ENCODE results near the gene NME3.

NME3 gene

GRCh38 chr16:1768061-1768766, 3.1 kb downstream of the NME3 start:
- Histone ChIP-seq H2BK15ac (ENCODE audit: low read length) (no peak overlapping the region), H3K27me3 (ENCODE audit: control insufficient read depth in 3 of 3, insufficient read depth in 3 of 3, low read depth in 1 of 3, low read length in 3 of 3) (no peaks in the 10 kb centered on the region), H2AK5ac (ENCODE audit: low read depth, low read length) (no peak overlapping the region), H3K79me1 (ENCODE audit: low read depth, low read length) (peaks cover 15% of the 10 kb centered on the region), H3K9me3 (replicated peaks in 1 of 2; ENCODE audit: control insufficient read depth in 2 of 2, insufficient read depth in 1 of 2, low read depth in 1 of 2, low read length in 2 of 2) (no peaks in the 10 kb centered on the region), H3K14ac (ENCODE audit: low read length) (peak overlapping the region; percentile 8), H2BK12ac (ENCODE audit: low read length) (peak overlapping the region; percentile 10), H2AFZ (ENCODE audit: low read length) (no peak overlapping the region), H4K91ac (ENCODE audit: low read depth, low read length, poor library complexity) (no peak overlapping the region), H3K18ac (ENCODE audit: low read length) (no peak overlapping the region), H3K4me1 (ENCODE audit: control insufficient read depth in 2 of 2, insufficient read depth in 1 of 2, low read depth in 1 of 2, low read length in 2 of 2) (peaks cover 5 to 16% of the 10 kb centered on the region in 2 donors), H2BK5ac (ENCODE audit: low read length) (no peak overlapping the region), H3K4me2 (ENCODE audit: insufficient read depth, low read length, poor library complexity, severe bottlenecking) (no peak overlapping the region), H3K4me3 (ENCODE audit: low read length in 2 of 2) (no peak overlapping the region), H4K8ac (ENCODE audit: low read depth, low read length) (no peak overlapping the region), H2BK120ac (ENCODE audit: low read depth, low read length) (no peak overlapping the region), H3K9ac (ENCODE audit: low read depth, low read length, poor library complexity) (no peak overlapping the region), H3K27ac (replicated peaks; ENCODE audit: low read length) (no peak overlapping the region), H3K4ac (ENCODE audit: low read length) (no peak overlapping the region), H3K23ac (ENCODE audit: low read depth, low read length, poor library complexity) (peak overlapping the region; percentile 55), H3K36me3 (replicated peaks in 1 of 2; ENCODE audit: control insufficient read depth in 2 of 2, insufficient read depth in 2 of 2, low read length in 2 of 2) (peaks cover 36 to 75% of the 10 kb centered on the region in 2 donors)
- WGBS, 2 donors (ENCODE audit: extremely low coverage in 2 of 2, insufficient read length in 2 of 2, insufficient replicate concordance in 1 of 2) = no CpG with 5 or more reads among the region's 41 CpGs
- no peak for DNase-seq (ENCODE audit: low spot score)

- Histone ChIP-seq H3K27me3 (ENCODE audit: control insufficient read depth in 3 of 3, insufficient read depth in 3 of 3, low read depth in 1 of 3, low read length in 3 of 3) (no peaks in the 10 kb centered on the region), H4K91ac (ENCODE audit: low read depth, low read length, poor library complexity) (no peak overlapping the region), H3K27ac (replicated peaks; ENCODE audit: low read length) (no peak overlapping the region), H2BK5ac (ENCODE audit: low read length) (no peak overlapping the region), H3K4me1 (ENCODE audit: control insufficient read depth in 2 of 2, insufficient read depth in 1 of 2, low read depth in 1 of 2, low read length in 2 of 2) (peaks cover 5 to 19% of the 10 kb centered on the region in 2 donors), H2BK120ac (ENCODE audit: low read depth, low read length) (no peak overlapping the region), H3K18ac (ENCODE audit: low read length) (no peak overlapping the region), H3K9ac (ENCODE audit: low read depth, low read length, poor library complexity) (peak overlapping the region; percentile 70), H3K4me3 (ENCODE audit: low read length in 2 of 2) (no peak overlapping the region), H3K79me1 (ENCODE audit: low read depth, low read length) (peaks cover 10% of the 10 kb centered on the region), H4K8ac (ENCODE audit: low read depth, low read length) (peak overlapping the region; percentile 43), H2AK5ac (ENCODE audit: low read depth, low read length) (no peak overlapping the region), H3K4ac (ENCODE audit: low read length) (no peak overlapping the region), H2BK12ac (ENCODE audit: low read length) (no peak overlapping the region), H2BK15ac (ENCODE audit: low read length) (no peak overlapping the region), H3K14ac (ENCODE audit: low read length) (no peak overlapping the region), H2AFZ (ENCODE audit: low read length) (no peak overlapping the region), H3K9me3 (replicated peaks in 1 of 2; ENCODE audit: control insufficient read depth in 2 of 2, insufficient read depth in 1 of 2, low read depth in 1 of 2, low read length in 2 of 2) (no peaks in the 10 kb centered on the region), H3K36me3 (replicated peaks in 1 of 2; ENCODE audit: control insufficient read depth in 2 of 2, insufficient read depth in 2 of 2, low read length in 2 of 2) (peaks cover 38 to 84% of the 10 kb centered on the region in 2 donors), H3K23ac (ENCODE audit: low read depth, low read length, poor library complexity) (peak overlapping the region; percentile 85), H3K4me2 (ENCODE audit: insufficient read depth, low read length, poor library complexity, severe bottlenecking) (no peak overlapping the region)
- no CpG with 5 or more reads among the region's 42 CpGs for WGBS, 2 donors (ENCODE audit: extremely low coverage in 2 of 2, insufficient read length in 2 of 2, insufficient replicate concordance in 1 of 2)
- no peak for DNase-seq (ENCODE audit: low spot score)
Observed at GRCh38 chr16:1767116-1767994, 4.0 kb downstream of the NME3 start.

- H3K4ac ChIP-seq (ENCODE audit: low read length) = no peak overlapping the region
- no peak overlapping the region for H2AFZ ChIP-seq (ENCODE audit: low read length)
- no peaks in the 10 kb centered on the region for H3K27me3 ChIP-seq (ENCODE audit: control insufficient read depth in 3 of 3, insufficient read depth in 3 of 3, low read depth in 1 of 3, low read length in 3 of 3)
- H2BK120ac ChIP-seq (ENCODE audit: low read depth, low read length) = no peak overlapping the region
- H3K9me3 ChIP-seq (replicated peaks in 1 of 2; ENCODE audit: control insufficient read depth in 2 of 2, insufficient read depth in 1 of 2, low read depth in 1 of 2, low read length in 2 of 2) = no peaks in the 10 kb centered on the region
- DNase-seq (ENCODE audit: low spot score) = no peak
- peak overlapping the region; percentile 41 for H2BK12ac ChIP-seq (ENCODE audit: low read length)
- peaks cover 5% of the 10 kb centered on the region for H3K79me1 ChIP-seq (ENCODE audit: low read depth, low read length)
- H3K14ac ChIP-seq (ENCODE audit: low read length) = no peak overlapping the region
- H3K4me1 ChIP-seq (ENCODE audit: control insufficient read depth in 2 of 2, insufficient read depth in 1 of 2, low read depth in 1 of 2, low read length in 2 of 2) = peaks cover under 1 to 14% of the 10 kb centered on the region in 2 donors
- no CpG with 5 or more reads among the region's 18 CpGs for WGBS, 2 donors (ENCODE audit: extremely low coverage in 2 of 2, insufficient read length in 2 of 2, insufficient replicate concordance in 1 of 2)
- no peak overlapping the region for H2BK15ac ChIP-seq (ENCODE audit: low read length)
- H2AK5ac ChIP-seq (ENCODE audit: low read depth, low read length) = no peak overlapping the region
- no peak overlapping the region for H3K27ac ChIP-seq (replicated peaks; ENCODE audit: low read length)
- H4K91ac ChIP-seq (ENCODE audit: low read depth, low read length, poor library complexity) = no peak overlapping the region
- H3K9ac ChIP-seq (ENCODE audit: low read depth, low read length, poor library complexity) = no peak overlapping the region
- H4K8ac ChIP-seq (ENCODE audit: low read depth, low read length) = peak overlapping the region; percentile 17
- H3K23ac ChIP-seq (ENCODE audit: low read depth, low read length, poor library complexity) = peak overlapping the region; percentile 85
- no peak overlapping the region for H3K18ac ChIP-seq (ENCODE audit: low read length)
- no peak overlapping the region for H3K4me2 ChIP-seq (ENCODE audit: insufficient read depth, low read length, poor library complexity, severe bottlenecking)
- no peak overlapping the region for H2BK5ac ChIP-seq (ENCODE audit: low read length)
- H3K36me3 ChIP-seq (replicated peaks in 1 of 2; ENCODE audit: control insufficient read depth in 2 of 2, insufficient read depth in 2 of 2, low read length in 2 of 2) = peaks cover 43 to 85% of the 10 kb centered on the region in 2 donors
- H3K4me3 ChIP-seq (ENCODE audit: low read length in 2 of 2) = no peak overlapping the region
Observed at GRCh38 chr16:1766701-1767100, 4.6 kb downstream of the NME3 start.

GRCh38 chr16:1766231-1766630, 5.1 kb downstream of the NME3 start:
- no peak overlapping the region for H2BK120ac ChIP-seq (ENCODE audit: low read depth, low read length)
- H2BK15ac ChIP-seq (ENCODE audit: low read length) = no peak overlapping the region
- DNase-seq (ENCODE audit: low spot score) = no peak
- H2BK12ac ChIP-seq (ENCODE audit: low read length) = peak overlapping the region; percentile 41
- H3K9ac ChIP-seq (ENCODE audit: low read depth, low read length, poor library complexity) = peak overlapping the region; percentile 70
- no peak overlapping the region for H3K14ac ChIP-seq (ENCODE audit: low read length)
- H4K8ac ChIP-seq (ENCODE audit: low read depth, low read length) = peak overlapping the region; percentile 43
- no peak overlapping the region for H2AFZ ChIP-seq (ENCODE audit: low read length)
- H3K79me1 ChIP-seq (ENCODE audit: low read depth, low read length) = peaks cover 5% of the 10 kb centered on the region
- H3K4ac ChIP-seq (ENCODE audit: low read length) = no peak overlapping the region
- H2BK5ac ChIP-seq (ENCODE audit: low read length) = no peak overlapping the region
- H3K4me3 ChIP-seq (ENCODE audit: low read length in 2 of 2) = no peak overlapping the region
- no peak overlapping the region for H2AK5ac ChIP-seq (ENCODE audit: low read depth, low read length)
- no peaks in the 10 kb centered on the region for H3K27me3 ChIP-seq (ENCODE audit: control insufficient read depth in 3 of 3, insufficient read depth in 3 of 3, low read depth in 1 of 3, low read length in 3 of 3)
- no peak overlapping the region for H3K4me2 ChIP-seq (ENCODE audit: insufficient read depth, low read length, poor library complexity, severe bottlenecking)
- H3K9me3 ChIP-seq (replicated peaks in 1 of 2; ENCODE audit: control insufficient read depth in 2 of 2, insufficient read depth in 1 of 2, low read depth in 1 of 2, low read length in 2 of 2) = no peaks in the 10 kb centered on the region
- H3K18ac ChIP-seq (ENCODE audit: low read length) = no peak overlapping the region
- no peak overlapping the region for H3K27ac ChIP-seq (replicated peaks; ENCODE audit: low read length)
- no peak overlapping the region for H3K23ac ChIP-seq (ENCODE audit: low read depth, low read length, poor library complexity)
- H3K36me3 ChIP-seq (replicated peaks in 1 of 2; ENCODE audit: control insufficient read depth in 2 of 2, insufficient read depth in 2 of 2, low read length in 2 of 2) = peaks cover 43 to 87% of the 10 kb centered on the region in 2 donors
- no peak overlapping the region for H4K91ac ChIP-seq (ENCODE audit: low read depth, low read length, poor library complexity)
- H3K4me1 ChIP-seq (ENCODE audit: control insufficient read depth in 2 of 2, insufficient read depth in 1 of 2, low read depth in 1 of 2, low read length in 2 of 2) = peaks cover 0 to 14% of the 10 kb centered on the region in 2 donors
- WGBS, 2 donors (ENCODE audit: extremely low coverage in 2 of 2, insufficient read length in 2 of 2, insufficient replicate concordance in 1 of 2) = no CpG with 5 or more reads among the region's 19 CpGs

Measured in neuronal stem cell (in vitro differentiated cells).